C4-2B (cell line): ENCODE measurements around the gene LRP5.

Source experiments
- CTCF ChIP-seq: fragments of 450-650 bp; conservative IDR thresholded peaks from 2 replicates; pipeline ENCODE4 v1.5.1; 2017; ENCODE audit warnings: mild to moderate bottlenecking
- ZFX ChIP-seq: fragments of 450-650 bp; IDR thresholded peaks from 2 replicates; pipeline ENCODE4 v1.6.1; 2017

GRCh38 chr11:68457216-68457897 lies 145.0 kb downstream of the LRP5 start:
- TF ChIP-seq CTCF (no peak), ZFX (no peak)
